Skin epidermis (tissue), 12 donors: ENCODE results near the gene KRT3.

Source experiments
- H3K27ac ChIP-seq, 21 experiments: fragments of 200-600 bp; sonication (generic) in 11 of 21; one replicate each; pipeline ENCODE4 v1.5.0; 2020; ENCODE audit warnings: mild to moderate bottlenecking in 3 of 21, inconsistent platforms in 2 of 21, moderate library complexity in 2 of 21
- H3K4me3 ChIP-seq, 7 experiments: fragments of 200-600 bp; sonication (generic) in 2 of 7; one replicate each; pipeline ENCODE4 v1.5.0; 2020; ENCODE audit warnings: inconsistent platforms in 2 of 7, mild to moderate bottlenecking in 2 of 7, moderate library complexity in 1 of 7

Gene KRT3

GRCh38 chr12:52788192-52788875, 7.6 kb downstream of the KRT3 start:
- no peak overlapping the region for H3K4me3 ChIP-seq
- no peak overlapping the region for H3K27ac ChIP-seq

- Histone ChIP-seq H3K27ac (no peak overlapping the region), H3K4me3 (no peak overlapping the region)
Observed at GRCh38 chr12:52787324-52788191, 8.4 kb downstream of the KRT3 start.

GRCh38 chr12:52784909-52785308, 11.0 kb downstream of the KRT3 start:
- Histone ChIP-seq H3K4me3 (no peak overlapping the region), H3K27ac (no peak overlapping the region)

GRCh38 chr12:52783563-52784316, 12.2 kb downstream of the KRT3 start:
- Histone ChIP-seq H3K4me3 (no peak overlapping the region), H3K27ac (no peak overlapping the region)

- no peak overlapping the region for H3K27ac ChIP-seq
- no peak overlapping the region for H3K4me3 ChIP-seq
Observed at GRCh38 chr12:52782502-52782901, 13.4 kb downstream of the KRT3 start.

GRCh38 chr12:52781399-52782082, 14.4 kb downstream of the KRT3 start:
- H3K27ac ChIP-seq, result no peak overlapping the region
- no peak overlapping the region for H3K4me3 ChIP-seq

- no peak overlapping the region for H3K27ac ChIP-seq
Observed at GRCh38 chr12:52779914-52780313, 16.0 kb downstream of the KRT3 start.

GRCh38 chr12:52778833-52779232, 17.1 kb downstream of the KRT3 start:
- no peak overlapping the region for H3K4me3 ChIP-seq
- H3K27ac ChIP-seq, result no peak overlapping the region

More at GRCh38 chr12:52779914-52780313, 16.0 kb downstream of the KRT3 start:
- H3K4me3 ChIP-seq, result no peak overlapping the region

GRCh38 chr12:52777566-52777965, 18.4 kb downstream of the KRT3 start:
- no peak overlapping the region for H3K27ac ChIP-seq
- no peak overlapping the region for H3K4me3 ChIP-seq

GRCh38 chr12:52776913-52777395, 19.0 kb downstream of the KRT3 start, which contains the start of gene KRT76:
KRT76 (minus strand) TSS chr12:52777345; CDS start chr12:52777291, 54 bp downstream.
- no peak within 1 kb of the TSS for H3K4me3 ChIP-seq

GRCh38 chr12:52776435-52776834, 19.5 kb downstream of the KRT3 start:
- no peak overlapping the region for H3K27ac ChIP-seq
- H3K4me3 ChIP-seq, result no peak overlapping the region

More at GRCh38 chr12:52776913-52777395, 19.0 kb downstream of the KRT3 start, which contains the start of gene KRT76:
- no peak within 1 kb of the TSS for H3K27ac ChIP-seq

- no peak overlapping the region for H3K27ac ChIP-seq
- H3K4me3 ChIP-seq, result no peak overlapping the region
Observed at GRCh38 chr12:52774629-52775250, 21.2 kb downstream of the KRT3 start.

- H3K4me3 ChIP-seq, result no peak overlapping the region
- no peak overlapping the region for H3K27ac ChIP-seq
Observed at GRCh38 chr12:52772772-52773171, 23.1 kb downstream of the KRT3 start.

GRCh38 chr12:52772188-52772587, 23.7 kb downstream of the KRT3 start:
- Histone ChIP-seq H3K4me3 (no peak overlapping the region), H3K27ac (no peak overlapping the region)

GRCh38 chr12:52771505-52771904, 24.4 kb downstream of the KRT3 start:
- Histone ChIP-seq H3K27ac (no peak overlapping the region), H3K4me3 (no peak overlapping the region)

- Histone ChIP-seq H3K27ac (no peak overlapping the region), H3K4me3 (no peak overlapping the region)
Observed at GRCh38 chr12:52771088-52771487, 24.8 kb downstream of the KRT3 start.

GRCh38 chr12:52769946-52770345, 26.0 kb downstream of the KRT3 start:
- H3K4me3 ChIP-seq, result no peak overlapping the region
- no peak overlapping the region for H3K27ac ChIP-seq

- H3K4me3 ChIP-seq, result no peak overlapping the region
- H3K27ac ChIP-seq, result no peak overlapping the region
Observed at GRCh38 chr12:52769354-52769753, 26.6 kb downstream of the KRT3 start.
